ENCODE measurements around the gene LSM12. TPM values are rescaled to one million over a fixed set of nuclear protein-coding genes. Genes with fewer than 3 reads are reported as not detected.

LSM12 gene
- total RNA-seq, 2 donors from 2014 or later: 24.9 to 30.8 TPM

GRCh38 chr17:44033861-44034408, 32.5 kb downstream of the LSM12 start:
- Histone ChIP-seq H3K27me3 (replicated peaks; ENCODE audit: insufficient read depth) (no peaks in the 10 kb centered on the region), H3K9me3 (no peaks in the 10 kb centered on the region), H3K27ac (no peak overlapping the region), H3K36me3 (peaks cover 32% of the 10 kb centered on the region), H3K4me3 (no peak overlapping the region), H3K4me1 (ENCODE audit: control insufficient read depth in 1 of 2, low read depth in 2 of 2) (no peaks in the 10 kb centered on the region)
- DNase-seq (ENCODE audit: low spot score) (no peak), ATAC-seq (ENCODE audit: insufficient number of reproducible peaks, low FRiP score, low read depth) (no peak)
- TF ChIP-seq CTCF (IDR thresholded peaks at IDR 0.05): no peak

- H3K36me3 ChIP-seq: peaks cover 15% of the 10 kb centered on the region
- DNase-seq (ENCODE audit: low spot score): no peak
- no peak for TF ChIP-seq CTCF (IDR thresholded peaks at IDR 0.05)
Measured at GRCh38 chr17:44030482-44030881, 36.0 kb downstream of the LSM12 start.

GRCh38 chr17:44029736-44030135, 36.7 kb downstream of the LSM12 start:
- H3K36me3 ChIP-seq: peaks cover 15% of the 10 kb centered on the region
- ATAC-seq (ENCODE audit: insufficient number of reproducible peaks, low FRiP score, low read depth) (no peak), DNase-seq (ENCODE audit: low spot score) (no peak)
- TF ChIP-seq CTCF (IDR thresholded peaks at IDR 0.05): no peak
- no peak overlapping the region for H3K27ac ChIP-seq
- no peaks in the 10 kb centered on the region for H3K4me1 ChIP-seq (ENCODE audit: control insufficient read depth in 1 of 2, low read depth in 2 of 2)
- no peaks in the 10 kb centered on the region for H3K9me3 ChIP-seq
- no peak overlapping the region for H3K4me3 ChIP-seq
- no peaks in the 10 kb centered on the region for H3K27me3 ChIP-seq (replicated peaks; ENCODE audit: insufficient read depth)

More at GRCh38 chr17:44030482-44030881, 36.0 kb downstream of the LSM12 start:
- Histone ChIP-seq H3K4me1 (ENCODE audit: control insufficient read depth in 1 of 2, low read depth in 2 of 2) (no peaks in the 10 kb centered on the region), H3K27ac (no peak overlapping the region), H3K4me3 (no peak overlapping the region), H3K9me3 (no peaks in the 10 kb centered on the region), H3K27me3 (replicated peaks; ENCODE audit: insufficient read depth) (no peaks in the 10 kb centered on the region)
- no peak for ATAC-seq (ENCODE audit: insufficient number of reproducible peaks, low FRiP score, low read depth)

GRCh38 chr17:44024853-44025252, 41.6 kb downstream of the LSM12 start:
- H3K27me3 ChIP-seq (replicated peaks; ENCODE audit: insufficient read depth): no peaks in the 10 kb centered on the region
- H3K4me3 ChIP-seq: no peak overlapping the region
- H3K9me3 ChIP-seq: no peaks in the 10 kb centered on the region
- DNase-seq (ENCODE audit: low spot score) (no peak), ATAC-seq (ENCODE audit: insufficient number of reproducible peaks, low FRiP score, low read depth) (no peak)
- TF ChIP-seq CTCF (IDR thresholded peaks at IDR 0.05): no peak
- H3K27ac ChIP-seq: no peak overlapping the region
- H3K36me3 ChIP-seq: peaks cover 3% of the 10 kb centered on the region
- H3K4me1 ChIP-seq (ENCODE audit: control insufficient read depth in 1 of 2, low read depth in 2 of 2): no peaks in the 10 kb centered on the region

- H3K27ac ChIP-seq: no peak overlapping the region
Measured at GRCh38 chr17:44024271-44024663, 42.2 kb downstream of the LSM12 start.

More at GRCh38 chr17:44024271-44024663, 42.2 kb downstream of the LSM12 start:
- DNase-seq (ENCODE audit: low spot score) (no peak), ATAC-seq (ENCODE audit: insufficient number of reproducible peaks, low FRiP score, low read depth) (no peak)
- H3K36me3 ChIP-seq: peaks cover 3% of the 10 kb centered on the region
- H3K4me1 ChIP-seq (ENCODE audit: control insufficient read depth in 1 of 2, low read depth in 2 of 2): no peaks in the 10 kb centered on the region
- no peak for TF ChIP-seq CTCF (IDR thresholded peaks at IDR 0.05)
- H3K27me3 ChIP-seq (replicated peaks; ENCODE audit: insufficient read depth): no peaks in the 10 kb centered on the region
- H3K9me3 ChIP-seq: no peaks in the 10 kb centered on the region
- H3K4me3 ChIP-seq: no peak overlapping the region
